Mesenchymal stem cell (in vitro differentiated cells and primary cell): ENCODE data around the gene KRT72.

ENCODE experiments used
- DNase-seq: peaks from one replicate; pipeline ENCODE4 v3.0.0-alpha.2; 2013
- H2AFZ ChIP-seq: one replicate; pipeline ENCODE4 v1.6.1; 2013; ENCODE audit warnings: low read depth, mild to moderate bottlenecking, control low read depth, inconsistent platforms, low read length, moderate library complexity
- H2AK5ac ChIP-seq: 2 replicates; pipeline ENCODE4 v1.6.1; 2013; ENCODE audit warnings: low read length, moderate library complexity, mild to moderate bottlenecking, inconsistent platforms; ENCODE audit not compliant: severe bottlenecking
- H2BK120ac ChIP-seq: one replicate; pipeline ENCODE4 v1.6.1; 2013; ENCODE audit warnings: low read depth, mild to moderate bottlenecking, inconsistent platforms, low read length, moderate library complexity
- H2BK12ac ChIP-seq, 2 experiments: one replicate each; pipeline ENCODE4 v1.6.1; 2013; ENCODE audit warnings: inconsistent platforms in 2 of 2, low read length in 2 of 2, mild to moderate bottlenecking in 2 of 2, moderate library complexity in 2 of 2, control low read depth in 1 of 2
- H2BK15ac ChIP-seq: one replicate; pipeline ENCODE4 v1.6.1; 2013; ENCODE audit warnings: mild to moderate bottlenecking, low read depth, inconsistent platforms; ENCODE audit not compliant: poor library complexity, severe bottlenecking
- H2BK5ac ChIP-seq: 2 replicates; pipeline ENCODE4 v1.6.1; 2013; ENCODE audit warnings: low read depth, mild to moderate bottlenecking, low read length, control low read depth, inconsistent platforms; ENCODE audit not compliant: poor library complexity, severe bottlenecking
- H3K14ac ChIP-seq, 2 experiments: one replicate each; pipeline ENCODE4 v1.6.1; 2013; ENCODE audit warnings: inconsistent platforms in 2 of 2, low read length in 2 of 2, control low read depth in 1 of 2, mild to moderate bottlenecking in 1 of 2, moderate library complexity in 1 of 2
- H3K18ac ChIP-seq, 2 experiments: one replicate each; pipeline ENCODE4 v1.6.1; 2013; ENCODE audit warnings: inconsistent platforms in 2 of 2, low read length in 2 of 2, control low read depth in 1 of 2, low read depth in 1 of 2, mild to moderate bottlenecking in 1 of 2
- H3K23ac ChIP-seq, 2 experiments: one replicate each; pipeline ENCODE4 v1.6.1; 2013; ENCODE audit warnings: inconsistent platforms in 2 of 2, low read length in 2 of 2, mild to moderate bottlenecking in 2 of 2, moderate library complexity in 2 of 2, control low read depth in 1 of 2
- H3K27ac ChIP-seq: 2 replicates; pipeline ENCODE4 v1.5.1; 2013; ENCODE audit warnings: mild to moderate bottlenecking, moderate library complexity, low read length, control low read depth, inconsistent platforms; ENCODE audit not compliant: poor library complexity, severe bottlenecking
- H3K27me3 ChIP-seq, 2 experiments: 2 replicates each; pipeline versions ENCODE4 v1.6.1 to v1.7.0; 2013; ENCODE audit warnings: low read length in 2 of 2, mild to moderate bottlenecking in 2 of 2, moderate library complexity in 2 of 2, control low read depth in 1 of 2, inconsistent platforms in 1 of 2; ENCODE audit not compliant: control insufficient read depth in 1 of 2, insufficient read depth in 1 of 2
- H3K36me3 ChIP-seq, 2 experiments: 2 replicates each; pipeline versions ENCODE4 v1.6.1 to v1.7.0; 2013; ENCODE audit warnings: low read length in 2 of 2, control low read depth in 1 of 2, inconsistent platforms in 1 of 2, low read depth in 1 of 2, mild to moderate bottlenecking in 1 of 2; ENCODE audit not compliant: insufficient read depth in 2 of 2, control insufficient read depth in 1 of 2
- H3K4ac ChIP-seq, 2 experiments: one replicate each; pipeline ENCODE4 v1.6.1; 2013; ENCODE audit warnings: inconsistent platforms in 2 of 2, low read length in 2 of 2, mild to moderate bottlenecking in 2 of 2, moderate library complexity in 2 of 2, control low read depth in 1 of 2, low read depth in 1 of 2
- H3K4me1 ChIP-seq: 2 replicates; pipeline ENCODE4 v1.6.1; 2013; ENCODE audit warnings: low read depth, low read length, control low read depth; ENCODE audit not compliant: control insufficient read depth, insufficient read depth
- H3K4me2 ChIP-seq: 2 replicates; pipeline ENCODE4 v1.6.1; 2013; ENCODE audit warnings: low read length, mild to moderate bottlenecking, inconsistent platforms; ENCODE audit not compliant: poor library complexity, severe bottlenecking
- H3K4me3 ChIP-seq, 2 experiments: 2 replicates each; pipeline versions ENCODE4 v1.5.1 to v1.7.0; 2013; ENCODE audit warnings: low read length in 2 of 2, mild to moderate bottlenecking in 2 of 2, control low read depth in 1 of 2, low read depth in 1 of 2; ENCODE audit not compliant: insufficient read depth in 1 of 2
- H3K79me1 ChIP-seq: replicated peaks from 2 replicates; pipeline ENCODE4 v1.6.1; 2013; ENCODE audit warnings: mild to moderate bottlenecking, control low read depth, low read length, inconsistent platforms; ENCODE audit not compliant: poor library complexity, severe bottlenecking
- H3K9ac ChIP-seq: 2 replicates; pipeline ENCODE4 v1.7.0; 2013; ENCODE audit warnings: mild to moderate bottlenecking, low read length, moderate library complexity
- H3K9me3 ChIP-seq: 2 replicates; pipeline ENCODE4 v1.7.0; 2013; ENCODE audit warnings: mild to moderate bottlenecking, low read length; ENCODE audit not compliant: control insufficient read depth
- H4K8ac ChIP-seq: one replicate; pipeline ENCODE4 v1.6.1; 2013; ENCODE audit warnings: inconsistent platforms, mild to moderate bottlenecking, low read length, moderate library complexity
- H4K91ac ChIP-seq: one replicate; pipeline ENCODE4 v1.6.1; 2013; ENCODE audit warnings: mild to moderate bottlenecking, low read length, inconsistent platforms
- WGBS: methylation state at CpG from one replicate; pipeline ENCODE4 v1.1.7; 2013; ENCODE audit warnings: mixed read lengths; 5-methylcytosine and 5-hydroxymethylcytosine counted together

KRT72 gene

DNA sequence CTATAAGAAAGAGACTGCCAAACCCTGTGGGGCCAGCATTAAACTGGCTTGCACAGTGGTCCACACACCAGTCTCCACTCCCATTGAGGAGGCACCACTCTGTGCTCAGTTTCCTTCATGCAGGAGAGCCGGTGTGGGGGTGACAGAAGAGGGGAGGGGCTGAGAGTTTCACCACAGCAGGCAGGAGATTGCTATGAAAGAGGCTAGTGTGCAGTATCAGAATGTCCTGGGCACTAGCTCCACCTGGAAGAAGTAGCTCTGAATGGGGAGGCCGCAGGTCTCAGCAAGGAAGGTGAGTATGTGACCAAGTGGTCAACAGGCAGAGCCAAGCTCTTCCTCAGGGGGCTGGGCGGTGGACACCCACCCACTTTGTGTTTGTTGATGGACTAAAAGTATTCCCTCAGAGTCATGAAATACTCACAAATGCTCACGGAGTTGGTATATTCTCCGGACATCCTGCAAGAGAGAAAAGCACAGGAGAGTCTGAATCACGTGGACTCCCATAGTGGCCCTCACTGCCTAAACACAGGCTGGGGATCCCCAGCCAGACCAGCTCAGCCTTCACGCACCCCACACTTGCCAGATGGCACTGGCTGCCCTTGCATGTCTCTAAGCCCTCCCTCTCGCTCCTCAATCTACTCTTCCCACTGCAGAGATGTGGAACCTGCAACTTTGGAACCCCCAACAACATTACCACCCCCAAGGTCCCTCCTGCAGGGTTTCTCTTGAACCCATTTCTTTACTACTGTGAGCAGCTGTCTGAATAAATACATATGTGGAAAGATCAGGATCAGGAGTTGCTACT is 7.8 kb upstream of the KRT72 start:
- H2BK120ac ChIP-seq, result no peak overlapping the region
- no peaks in the 10 kb centered on the region for H3K79me1 ChIP-seq
- no peak overlapping the region for H4K8ac ChIP-seq
- no peak overlapping the region for H2BK5ac ChIP-seq
- no peaks in the 10 kb centered on the region for H3K4me1 ChIP-seq
- no peak overlapping the region for H3K9ac ChIP-seq
- H3K14ac ChIP-seq, result no peak overlapping the region
- H2BK15ac ChIP-seq, result no peak overlapping the region
- no peak overlapping the region for H3K4me3 ChIP-seq
- no peaks in the 10 kb centered on the region for H3K9me3 ChIP-seq
- no peak overlapping the region for H3K23ac ChIP-seq
- no peak overlapping the region for H2AFZ ChIP-seq
- no peak for DNase-seq
- no peak overlapping the region for H3K18ac ChIP-seq
- H2AK5ac ChIP-seq, result no peak overlapping the region
- H2BK12ac ChIP-seq, result no peak overlapping the region
- no peaks in the 10 kb centered on the region for H3K36me3 ChIP-seq
- H3K27ac ChIP-seq, result no peak overlapping the region
- peaks cover 60 to 85% of the 10 kb centered on the region in 2 experiments for H3K27me3 ChIP-seq
- 73% methylated on average over 8 of the region's 8 CpGs for WGBS
- no peak overlapping the region for H3K4ac ChIP-seq
- H4K91ac ChIP-seq, result no peak overlapping the region
- no peak overlapping the region for H3K4me2 ChIP-seq

DNA sequence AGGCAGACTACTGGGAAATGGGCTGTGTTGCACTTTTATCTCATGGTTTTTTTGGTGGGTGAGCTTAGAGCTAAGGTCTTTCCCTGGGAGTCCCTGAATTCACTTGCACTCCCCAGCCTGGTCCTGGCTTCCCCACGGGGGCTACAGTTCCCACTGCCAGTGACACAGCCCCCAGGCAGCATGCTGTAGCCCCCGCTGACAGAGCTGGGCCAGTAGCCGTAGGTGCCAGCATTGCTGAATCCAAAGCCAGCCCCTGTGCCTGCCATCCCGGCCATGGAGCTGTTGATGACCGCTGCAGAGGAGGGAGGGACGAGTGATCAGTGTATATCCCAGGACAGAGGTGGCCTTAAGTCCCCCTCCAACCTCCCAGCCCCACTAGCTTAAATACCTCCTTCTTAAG is 6.9 kb upstream of the KRT72 start:
- H3K79me1 ChIP-seq, result no peaks in the 10 kb centered on the region
- H3K27me3 ChIP-seq, result peaks cover 51 to 80% of the 10 kb centered on the region in 2 experiments
- H3K4me1 ChIP-seq, result no peaks in the 10 kb centered on the region
- no peak overlapping the region for H4K91ac ChIP-seq
- no peak overlapping the region for H2AFZ ChIP-seq
- H2BK12ac ChIP-seq, result no peak overlapping the region
- no peaks in the 10 kb centered on the region for H3K9me3 ChIP-seq
- no peak overlapping the region for H3K4me2 ChIP-seq
- no peak overlapping the region for H3K18ac ChIP-seq
- WGBS, result 57% methylated on average over 6 of the region's 6 CpGs
- H3K4ac ChIP-seq, result no peak overlapping the region
- H4K8ac ChIP-seq, result no peak overlapping the region
- no peak for DNase-seq
- H3K4me3 ChIP-seq, result no peak overlapping the region
- H2AK5ac ChIP-seq, result no peak overlapping the region
- H3K9ac ChIP-seq, result no peak overlapping the region
- H3K14ac ChIP-seq, result no peak overlapping the region
- H3K23ac ChIP-seq, result no peak overlapping the region
- H2BK15ac ChIP-seq, result no peak overlapping the region
- no peak overlapping the region for H2BK120ac ChIP-seq
- no peak overlapping the region for H3K27ac ChIP-seq
- no peak overlapping the region for H2BK5ac ChIP-seq
- H3K36me3 ChIP-seq, result no peaks in the 10 kb centered on the region

DNA sequence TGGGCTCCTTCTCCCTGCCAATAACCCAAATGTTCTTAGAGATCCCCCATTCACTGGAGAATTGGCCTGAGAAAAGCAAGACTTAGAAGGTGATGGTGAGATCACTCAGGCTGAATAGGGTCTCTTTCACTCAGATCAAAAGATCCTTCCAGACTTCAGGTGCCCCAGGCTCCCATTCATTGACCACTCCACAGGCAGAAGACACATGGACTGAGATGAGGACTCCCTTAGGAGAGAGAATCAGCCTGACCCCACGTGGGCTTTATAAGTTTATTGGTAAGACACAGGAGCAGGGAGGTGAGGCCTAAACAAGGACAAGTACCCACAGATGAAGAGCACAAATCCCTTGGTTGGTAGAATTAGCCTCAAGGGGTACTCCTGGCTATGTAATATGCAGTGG is 6.1 kb upstream of the KRT72 start:
- Histone ChIP-seq H3K23ac (no peak overlapping the region), H3K9me3 (no peaks in the 10 kb centered on the region), H2BK120ac (no peak overlapping the region), H3K4ac (no peak overlapping the region), H3K4me2 (no peak overlapping the region), H2BK15ac (no peak overlapping the region), H3K4me3 (no peak overlapping the region), H3K36me3 (no peaks in the 10 kb centered on the region), H3K14ac (no peak overlapping the region), H2BK12ac (no peak overlapping the region), H2AK5ac (no peak overlapping the region), H2BK5ac (no peak overlapping the region), H2AFZ (no peak overlapping the region), H3K27me3 (peaks cover 45 to 77% of the 10 kb centered on the region in 2 experiments), H3K18ac (no peak overlapping the region), H3K9ac (no peak overlapping the region), H4K8ac (no peak overlapping the region), H3K4me1 (no peaks in the 10 kb centered on the region), H3K79me1 (no peaks in the 10 kb centered on the region), H3K27ac (no peak overlapping the region), H4K91ac (no peak overlapping the region)
- WGBS, result 44% methylated on average over 1 of the region's 1 CpG
- DNase-seq, result no peak

- Histone ChIP-seq H3K4ac (no peak overlapping the region), H3K14ac (no peak overlapping the region), H3K23ac (no peak overlapping the region), H2BK5ac (no peak overlapping the region), H3K79me1 (no peaks in the 10 kb centered on the region), H2BK15ac (no peak overlapping the region), H3K27ac (no peak overlapping the region), H2AFZ (no peak overlapping the region), H4K91ac (no peak overlapping the region), H3K18ac (no peak overlapping the region), H2BK12ac (no peak overlapping the region), H3K9me3 (no peaks in the 10 kb centered on the region), H3K4me2 (no peak overlapping the region), H3K4me3 (no peak overlapping the region), H2BK120ac (no peak overlapping the region), H3K9ac (no peak overlapping the region), H3K36me3 (no peaks in the 10 kb centered on the region), H3K27me3 (peaks cover 42 to 77% of the 10 kb centered on the region in 2 experiments), H4K8ac (no peak overlapping the region), H2AK5ac (no peak overlapping the region), H3K4me1 (no peaks in the 10 kb centered on the region)
- no peak for DNase-seq
- WGBS, result 55% methylated on average over 7 of the region's 7 CpGs
Observed at GRCh38 chr12:52606581-52607218, 5.4 kb upstream of the KRT72 start.
